GM18873 (cell line): ENCODE data around the gene PKP3.
"Not testable (repeated sequence)": the region's sequence is repeated elsewhere in the genome, so short reads cannot be mapped to it uniquely, and the experiment has no call there.

Source experiments
- ATAC-seq: cut with Tn5 transposase; IDR thresholded peaks from one replicate; pipeline ENCODE4 v1.9.1; 2021; ENCODE audit warnings: mild to moderate bottlenecking, moderate library complexity, moderate number of reproducible peaks; ENCODE audit not compliant: unreplicated experiment, low FRiP score

The PKP3 gene

DNA sequence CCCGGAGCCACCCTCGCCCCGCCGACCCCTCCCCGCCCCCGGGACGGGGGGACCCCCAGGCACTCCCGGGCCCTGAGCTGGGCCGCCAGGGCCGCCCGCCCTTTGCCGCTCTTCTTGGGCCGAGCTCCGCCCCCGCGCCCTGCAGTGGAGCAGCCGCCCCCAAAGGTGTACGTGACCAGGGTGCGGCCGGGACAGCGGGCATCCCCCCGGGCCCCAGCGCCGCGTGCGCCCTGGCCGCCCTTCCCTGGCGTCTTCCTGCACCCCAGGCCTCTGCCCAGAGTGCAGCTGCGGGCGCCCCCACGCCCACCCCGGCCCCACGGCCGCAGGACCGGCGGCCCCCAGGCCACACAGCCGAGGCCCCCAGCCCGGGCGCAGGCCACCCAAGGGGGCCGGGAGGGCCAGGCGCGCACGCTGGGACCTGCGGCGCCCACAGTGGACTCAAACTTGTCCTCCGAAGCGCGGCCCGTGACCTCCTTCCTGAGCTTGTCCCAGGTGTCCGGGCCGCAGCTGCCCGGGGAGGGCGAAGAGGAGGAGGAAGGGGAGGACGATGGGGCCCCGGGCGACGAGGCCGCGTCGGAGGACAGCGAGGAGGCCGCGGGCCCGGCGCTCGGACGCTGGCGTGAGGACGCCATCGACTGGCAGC lies 17.4 kb upstream of the PKP3 start:
- ATAC-seq, result no peak

DNA sequence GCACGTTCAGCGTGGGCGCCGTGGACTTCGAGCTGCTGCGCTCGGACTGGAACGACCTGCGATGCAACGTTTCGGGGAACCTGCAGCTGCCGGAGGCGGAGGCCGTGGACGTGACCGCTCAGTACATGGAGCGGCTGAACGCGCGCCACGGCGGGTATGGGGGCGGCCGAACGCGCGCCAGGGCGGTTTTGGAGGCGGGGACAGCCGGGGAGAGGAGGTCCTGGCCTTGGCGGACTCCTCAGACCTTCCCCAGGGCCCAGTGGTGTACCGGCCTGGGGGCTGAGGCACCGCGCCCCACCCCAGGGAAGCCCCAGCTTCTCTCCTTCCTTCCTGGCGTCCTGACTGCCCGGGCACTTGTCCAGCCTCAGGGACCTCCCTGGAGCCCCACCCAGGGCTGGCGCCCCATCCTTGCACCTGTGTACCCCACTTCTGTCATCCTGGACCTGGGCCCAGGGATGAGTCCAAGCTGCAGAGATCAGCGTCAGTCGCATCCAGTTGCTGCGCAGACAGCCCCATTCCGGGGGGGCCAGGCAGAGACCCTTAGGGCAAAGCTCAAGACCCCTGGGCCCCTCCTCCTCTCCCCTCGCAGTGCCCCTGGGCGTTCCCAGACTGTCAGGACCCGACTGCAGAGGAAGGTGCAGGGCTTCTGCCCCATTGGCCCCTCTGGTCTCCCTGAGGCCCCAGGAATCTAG lies 16.7 kb upstream of the PKP3 start:
- no peak for ATAC-seq

DNA sequence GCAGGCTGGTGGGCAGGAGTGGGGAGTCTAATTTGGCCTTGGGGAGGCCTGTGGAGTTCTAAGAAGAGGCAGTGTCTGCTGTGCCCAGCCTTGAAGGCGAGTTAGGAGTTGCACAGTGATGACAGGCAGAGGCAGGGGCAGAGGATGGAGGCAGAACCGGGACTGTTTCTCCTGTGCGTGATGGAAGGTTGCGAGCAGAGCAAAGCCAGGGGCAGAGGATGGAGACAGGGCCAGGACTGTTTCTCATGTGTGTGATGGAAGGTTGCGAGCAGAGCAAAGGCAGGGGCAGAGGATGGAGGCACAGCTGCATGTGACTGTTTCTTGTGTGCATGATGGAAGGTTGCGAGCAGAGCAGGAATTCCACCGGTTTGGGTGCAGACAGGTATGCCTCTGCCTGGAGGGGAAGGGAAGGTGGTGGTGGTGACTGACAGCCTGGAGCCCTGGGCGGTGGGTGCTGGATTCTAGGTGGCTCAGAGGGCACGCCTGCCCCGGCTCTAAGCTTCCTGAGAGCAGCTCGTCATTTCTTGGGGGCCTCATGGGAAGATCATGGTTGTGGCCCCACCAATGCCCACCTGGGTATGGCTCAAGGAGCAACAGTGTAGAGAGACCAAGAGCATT lies 16.0 kb upstream of the PKP3 start:
- no peak for ATAC-seq

DNA sequence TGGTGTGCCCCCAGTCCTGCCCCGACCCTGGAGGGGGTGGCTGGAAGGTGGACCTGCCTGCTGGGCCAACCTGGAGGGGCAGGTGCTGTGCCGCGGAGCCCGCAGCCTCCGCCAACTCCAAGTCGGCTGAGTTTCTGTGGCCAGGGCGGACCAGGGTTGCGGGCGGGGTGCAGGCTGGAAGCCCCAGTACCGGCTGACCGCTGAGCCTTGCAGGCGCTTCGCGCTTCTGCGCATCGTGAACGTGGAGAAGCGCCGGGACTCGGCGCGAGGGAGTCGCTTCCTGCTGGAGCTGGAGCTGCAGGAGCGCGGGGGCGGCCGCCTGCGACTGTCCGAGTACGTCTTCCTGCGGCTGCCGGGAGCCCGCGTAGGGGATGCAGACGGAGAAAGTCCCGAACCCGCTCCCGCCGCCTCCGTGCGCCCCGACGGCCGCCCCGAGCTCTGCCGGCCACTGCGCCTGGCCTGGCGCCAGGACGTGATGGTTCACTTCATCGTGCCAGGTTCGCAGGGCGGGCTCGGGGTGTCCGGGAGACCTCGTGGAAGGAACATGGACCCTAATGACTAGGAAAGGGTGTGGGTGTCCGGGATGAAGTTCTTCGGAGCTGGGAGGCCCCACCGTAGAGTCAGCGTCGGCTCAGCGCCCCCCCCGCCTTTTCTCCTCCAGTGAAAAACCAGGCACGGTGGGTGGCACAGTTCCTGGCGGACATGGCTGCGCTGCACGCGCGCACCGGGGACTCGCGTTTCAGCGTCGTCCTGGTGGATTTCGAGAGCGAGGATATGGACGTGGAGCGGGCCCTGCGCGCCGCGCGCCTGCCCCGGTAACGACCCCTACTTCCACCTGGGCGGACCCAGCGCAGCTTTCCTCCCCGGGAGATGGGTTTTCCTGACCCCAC lies 14.6 kb upstream of the PKP3 start:
- ATAC-seq, result no peak

DNA sequence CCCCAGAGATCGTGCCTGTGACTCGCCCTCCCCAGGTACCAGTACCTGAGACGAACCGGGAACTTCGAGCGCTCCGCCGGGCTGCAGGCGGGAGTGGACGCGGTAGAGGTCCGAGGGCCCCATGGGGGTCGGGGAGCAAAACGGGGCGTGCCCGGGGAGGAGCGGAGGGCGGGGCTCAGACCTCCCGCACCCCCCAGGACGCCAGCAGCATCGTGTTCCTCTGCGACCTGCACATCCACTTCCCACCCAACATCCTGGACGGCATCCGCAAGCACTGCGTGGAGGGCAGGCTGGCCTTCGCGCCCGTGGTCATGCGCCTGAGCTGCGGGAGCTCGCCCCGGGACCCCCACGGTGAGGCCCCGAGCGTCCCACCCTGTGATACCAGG lies 13.9 kb upstream of the PKP3 start:
- ATAC-seq, result no peak

DNA sequence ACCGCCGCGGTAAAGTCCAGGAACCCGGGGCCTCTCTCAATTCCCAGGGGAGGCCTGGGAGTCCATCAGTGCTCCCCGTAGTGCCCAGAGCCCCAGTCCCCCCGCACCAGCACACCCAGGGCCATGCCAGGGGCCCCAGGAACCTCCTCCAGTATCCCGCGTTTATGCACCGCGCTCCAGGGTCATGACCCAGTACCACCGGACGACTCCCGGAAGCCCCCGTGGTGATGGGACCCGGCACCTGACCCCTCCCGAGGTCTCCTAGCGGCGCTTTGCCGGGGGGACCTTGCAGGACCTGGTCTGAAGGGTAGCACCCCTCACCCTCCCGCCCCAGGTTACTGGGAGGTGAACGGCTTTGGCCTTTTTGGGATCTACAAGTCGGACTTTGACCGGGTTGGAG lies 13.5 kb upstream of the PKP3 start:
- ATAC-seq, result no peak

DNA sequence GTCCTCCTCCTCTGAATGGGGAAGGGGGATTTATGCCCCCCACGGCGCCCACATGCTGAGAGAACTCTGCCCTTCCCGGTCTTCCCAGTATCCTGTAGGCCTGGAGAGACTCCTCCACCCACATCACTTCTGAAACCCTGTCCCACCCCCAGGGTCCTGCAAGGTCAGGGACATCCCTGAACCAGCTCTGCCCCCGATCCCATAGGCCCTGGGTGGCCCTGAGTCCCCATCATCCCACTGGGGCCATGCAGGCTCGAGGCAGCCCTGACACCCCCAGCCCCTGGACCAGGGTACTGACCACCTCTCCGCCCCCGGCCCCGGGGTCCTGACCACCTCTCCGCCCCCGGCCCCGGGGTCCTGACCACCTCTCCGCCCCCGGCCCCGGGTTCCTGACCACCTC lies 13.0 kb upstream of the PKP3 start:
- ATAC-seq, result no peak

DNA sequence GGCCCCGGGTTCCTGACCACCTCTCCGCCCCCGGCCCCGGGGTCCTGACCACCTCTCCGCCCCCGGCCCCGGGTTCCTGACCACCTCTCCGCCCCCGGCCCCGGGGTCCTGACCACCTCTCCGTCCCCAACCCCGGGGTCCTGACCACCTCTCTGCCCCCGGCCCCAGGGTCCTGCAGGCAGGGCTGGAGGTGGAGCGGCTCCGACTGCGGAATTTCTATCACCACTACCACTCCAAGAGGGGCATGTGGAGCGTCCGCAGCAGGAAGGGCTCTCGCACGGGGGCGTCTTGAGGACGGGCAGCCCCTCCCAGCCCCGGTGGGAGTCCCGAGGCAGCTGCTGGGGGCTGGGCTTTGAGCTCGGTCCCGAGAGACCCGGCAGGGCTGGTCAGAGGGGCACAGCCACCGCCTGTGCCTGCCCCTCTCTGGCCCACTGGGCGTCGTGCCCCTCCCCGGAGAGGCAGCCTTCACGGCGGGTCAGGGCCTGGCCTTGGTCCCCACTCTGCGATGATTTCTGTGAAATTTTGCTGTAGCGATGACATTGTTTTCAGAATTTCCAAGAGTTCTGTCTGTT lies 12.4 kb upstream of the PKP3 start:
- ATAC-seq, result no peak

DNA sequence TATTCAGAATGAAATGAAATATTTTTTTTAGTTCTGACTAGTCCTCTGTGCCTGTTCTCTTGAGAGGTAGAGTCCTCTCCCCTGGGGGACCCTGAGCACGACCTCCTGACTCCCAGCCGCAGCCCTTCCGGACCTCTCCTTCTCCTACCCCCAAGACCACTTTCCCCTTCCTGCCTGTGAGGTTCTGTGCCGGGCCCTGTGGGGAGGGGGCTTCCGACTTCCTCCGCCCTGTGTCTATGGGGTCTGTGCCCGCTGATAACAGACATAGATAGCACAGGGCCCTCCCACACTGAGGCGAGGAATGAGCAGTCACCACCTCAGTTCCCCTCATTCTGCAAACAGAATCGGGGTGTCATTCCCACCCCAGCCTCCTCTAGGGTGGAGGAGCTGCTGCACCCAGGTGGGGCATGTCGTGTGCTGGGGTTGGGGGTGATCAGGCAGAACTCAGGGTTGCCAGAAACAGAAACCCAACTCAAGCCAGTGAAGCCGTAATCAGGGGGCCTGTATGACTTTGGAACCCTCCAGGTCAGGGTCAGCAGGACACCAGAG lies 11.9 kb upstream of the PKP3 start:
- ATAC-seq, result no peak

DNA sequence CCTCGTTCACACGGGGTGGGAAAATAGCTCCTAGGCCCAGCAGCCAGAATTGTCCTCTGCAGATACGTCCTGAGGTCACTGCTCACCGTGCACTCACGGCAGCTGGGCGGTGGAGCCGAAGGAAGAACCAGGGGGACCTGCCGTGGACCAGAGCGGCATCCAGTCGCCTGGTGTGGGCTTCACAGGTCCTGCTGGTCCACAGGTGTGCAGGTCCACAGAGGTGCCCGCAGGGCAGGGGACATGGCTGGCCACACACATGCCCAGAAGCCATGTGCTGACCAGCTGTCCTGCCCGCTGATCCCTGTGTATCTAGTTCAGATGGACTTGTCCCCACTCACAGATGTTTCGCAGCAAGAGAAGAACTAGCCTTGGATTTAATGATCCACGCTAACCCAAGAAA lies 10.6 kb upstream of the PKP3 start:
- no peak for ATAC-seq

DNA sequence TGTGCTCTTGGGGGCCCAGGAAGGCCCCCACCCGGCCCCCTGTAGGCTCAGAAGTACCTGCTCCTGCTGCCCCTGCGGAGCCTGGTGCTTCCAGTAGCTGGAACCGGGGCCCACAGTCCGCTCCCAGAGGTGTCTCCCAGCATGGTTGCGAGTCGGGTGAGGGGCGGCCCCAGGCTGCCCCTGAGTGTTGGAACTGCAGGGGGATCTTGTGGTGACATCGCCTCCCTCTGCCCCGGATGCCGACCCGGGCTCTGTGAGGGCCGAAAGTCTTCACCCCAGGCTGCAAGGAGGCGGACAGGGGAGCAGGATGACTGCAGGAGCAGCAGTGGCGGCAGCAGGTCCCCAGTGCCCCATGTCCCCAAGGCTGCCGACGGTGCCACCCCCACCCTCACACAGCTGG lies 9.5 kb upstream of the PKP3 start:
- ATAC-seq, result no peak

DNA sequence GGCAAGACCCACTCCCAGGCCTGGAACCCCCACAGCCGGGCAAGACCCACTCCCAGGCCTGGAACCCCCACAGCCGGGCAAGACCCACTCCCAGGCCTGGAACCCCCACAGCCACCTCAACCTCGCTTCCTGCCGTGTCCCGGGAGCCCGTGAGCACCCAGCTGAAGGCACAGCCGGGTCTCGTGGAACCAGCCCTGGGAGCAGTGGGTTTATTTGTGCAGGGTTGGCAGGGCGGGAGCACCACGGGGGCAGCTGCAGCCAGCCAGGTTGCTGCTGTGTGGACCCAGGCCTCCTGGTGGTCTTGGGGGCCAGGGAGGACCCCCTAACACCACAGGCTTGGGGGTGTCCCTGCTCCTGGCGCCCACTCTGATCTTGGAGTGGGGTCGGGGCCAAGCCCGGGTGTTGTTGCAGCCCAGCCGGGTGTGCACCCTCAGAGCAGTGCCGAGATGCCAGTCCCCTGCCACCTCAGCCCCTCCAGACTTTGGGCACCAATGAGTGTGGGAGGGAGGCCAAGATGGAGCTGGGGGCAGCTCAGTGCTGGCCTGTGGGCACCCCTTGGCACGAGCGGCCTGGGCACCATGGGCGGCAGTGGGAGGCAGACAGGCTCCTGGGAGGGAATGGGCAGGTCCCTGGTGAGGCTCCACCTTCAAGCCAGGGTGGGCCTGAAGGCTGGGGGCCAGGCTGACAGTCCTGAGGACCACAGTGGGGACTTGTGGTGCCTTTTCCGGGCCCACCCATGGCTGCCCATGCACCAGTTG lies 8.2 kb upstream of the PKP3 start:
- no peak for ATAC-seq

DNA sequence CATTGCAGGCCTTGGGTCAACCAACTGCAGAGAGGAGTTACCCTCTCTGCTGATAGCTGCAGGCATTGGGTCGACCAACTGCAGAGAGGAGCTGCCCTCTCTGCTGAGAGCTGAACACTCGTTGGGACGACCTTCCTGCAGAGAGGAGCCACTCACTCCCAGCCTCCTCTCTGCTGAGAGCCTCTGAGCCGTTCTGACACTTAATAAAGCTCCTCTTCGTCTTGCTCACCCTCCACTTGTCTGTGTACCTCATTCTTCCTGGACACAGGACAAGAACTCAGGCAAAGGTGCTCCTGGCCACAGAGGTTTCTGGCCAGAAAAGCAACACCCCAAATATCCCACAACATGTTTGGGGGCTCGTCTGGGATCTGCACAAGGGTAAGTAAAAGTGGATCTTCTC lies 7.5 kb upstream of the PKP3 start:
- no peak for ATAC-seq

DNA sequence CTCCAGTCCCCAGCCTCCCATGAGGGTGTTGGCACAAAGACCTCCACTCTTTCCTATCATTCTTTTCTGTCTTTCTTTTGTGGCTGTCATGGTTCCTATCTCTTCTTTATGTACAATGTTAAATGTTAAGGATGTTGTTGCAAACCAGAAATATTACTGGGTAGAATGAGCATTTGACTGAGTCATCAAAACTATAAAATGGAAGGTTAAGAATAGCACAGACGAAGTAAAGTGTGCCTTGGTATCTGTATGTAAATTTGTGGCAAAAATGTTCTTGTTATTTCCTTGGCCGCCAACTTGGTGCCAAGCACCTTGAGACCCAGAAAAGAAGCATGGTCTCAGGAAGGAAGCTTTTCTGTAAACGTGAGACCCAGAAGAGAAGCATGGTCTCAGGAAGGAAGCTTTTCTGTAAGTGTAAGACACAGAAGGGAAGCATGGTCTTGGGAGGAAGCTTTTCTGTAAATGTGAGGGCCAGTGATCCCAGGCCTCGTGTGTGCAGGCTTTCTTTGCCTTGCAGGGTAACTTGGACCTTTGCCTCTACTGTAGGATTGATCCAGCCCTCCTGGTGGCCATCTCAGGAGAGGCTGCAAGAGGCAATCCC lies 6.7 kb upstream of the PKP3 start:
- no peak for ATAC-seq

DNA sequence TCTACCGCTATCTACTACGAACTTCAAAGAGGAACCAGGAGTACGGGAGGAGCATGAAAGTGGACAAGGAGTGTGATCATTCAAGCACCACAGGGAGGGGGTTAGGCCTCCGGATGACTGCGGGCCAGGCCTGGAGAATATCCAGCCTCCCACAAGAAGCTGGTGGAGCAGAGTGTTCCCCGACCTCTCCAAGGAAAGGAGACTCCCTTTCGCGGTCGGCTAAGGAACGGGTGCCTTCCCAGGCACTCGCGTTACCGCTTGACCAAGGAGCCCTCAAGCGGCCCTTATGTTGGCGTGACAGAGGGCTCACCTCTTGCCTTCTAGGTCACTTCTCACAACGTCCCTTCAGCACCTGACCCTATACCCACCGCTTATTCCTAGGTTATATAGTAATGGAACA lies 4.6 kb upstream of the PKP3 start:
- ATAC-seq, result not testable (repeated sequence)

DNA sequence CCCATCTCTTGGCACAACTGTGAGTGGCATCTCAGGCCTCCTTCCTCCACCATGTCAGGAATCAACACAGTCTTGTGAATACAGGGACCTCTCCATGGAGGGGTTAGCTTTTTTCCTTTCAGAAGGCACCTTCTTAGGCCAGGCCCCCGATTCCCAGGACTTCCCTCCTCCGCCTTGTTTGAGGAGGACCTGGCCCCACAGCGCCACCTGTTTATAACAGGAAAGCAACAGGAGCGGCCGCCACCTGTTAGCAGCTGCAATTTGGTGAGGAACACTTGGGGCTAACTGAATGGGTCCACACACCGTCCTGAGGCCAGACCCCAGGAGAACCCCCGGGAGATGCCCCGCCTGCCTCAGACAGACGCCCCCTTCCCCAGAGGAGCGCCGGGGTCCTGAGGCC lies 3.8 kb upstream of the PKP3 start:
- no peak for ATAC-seq

DNA sequence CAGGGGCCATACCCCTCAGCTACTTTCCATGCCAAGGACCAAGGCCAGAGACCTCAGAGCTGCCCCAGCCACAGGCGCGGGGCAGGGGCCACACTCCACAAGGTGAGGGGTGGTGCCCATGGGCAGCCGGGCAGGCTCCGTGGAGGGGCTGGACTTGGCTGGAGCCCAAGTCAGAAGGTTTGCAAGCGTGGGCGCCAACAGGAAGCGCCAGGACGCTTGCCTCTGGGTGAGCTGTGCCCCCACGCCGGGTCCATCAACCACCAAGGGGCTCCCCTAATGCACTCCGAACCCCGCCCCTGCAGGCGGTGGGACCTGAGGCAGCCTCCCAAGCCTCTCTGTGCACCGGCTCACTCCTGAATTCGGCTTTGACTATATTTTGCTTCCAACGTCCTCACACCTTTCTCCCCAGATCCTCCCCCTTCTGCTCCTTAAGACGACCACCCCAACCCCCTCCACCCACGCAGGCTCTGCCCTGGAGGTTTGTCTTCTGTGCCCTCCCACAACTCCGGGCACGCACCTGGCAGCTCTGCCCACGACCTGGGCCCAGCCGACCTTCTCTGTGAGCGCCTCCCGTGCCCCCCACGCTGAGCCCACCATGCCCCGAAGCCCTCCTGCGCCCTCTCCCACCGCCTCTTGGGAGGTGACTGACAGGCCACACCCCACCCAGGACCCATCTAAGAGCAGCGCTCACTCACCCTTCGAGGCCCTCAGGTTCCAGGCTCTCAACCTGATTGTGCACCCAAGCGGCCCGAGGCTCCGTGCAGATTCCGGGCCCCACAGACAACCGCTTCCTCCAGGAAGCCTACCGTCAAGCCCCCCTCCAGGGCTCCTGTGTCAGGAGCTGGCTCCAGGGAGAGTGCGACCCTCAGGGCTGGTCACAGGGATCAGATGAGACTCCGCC lies 2.6 kb upstream of the PKP3 start:
- ATAC-seq, result no peak

DNA sequence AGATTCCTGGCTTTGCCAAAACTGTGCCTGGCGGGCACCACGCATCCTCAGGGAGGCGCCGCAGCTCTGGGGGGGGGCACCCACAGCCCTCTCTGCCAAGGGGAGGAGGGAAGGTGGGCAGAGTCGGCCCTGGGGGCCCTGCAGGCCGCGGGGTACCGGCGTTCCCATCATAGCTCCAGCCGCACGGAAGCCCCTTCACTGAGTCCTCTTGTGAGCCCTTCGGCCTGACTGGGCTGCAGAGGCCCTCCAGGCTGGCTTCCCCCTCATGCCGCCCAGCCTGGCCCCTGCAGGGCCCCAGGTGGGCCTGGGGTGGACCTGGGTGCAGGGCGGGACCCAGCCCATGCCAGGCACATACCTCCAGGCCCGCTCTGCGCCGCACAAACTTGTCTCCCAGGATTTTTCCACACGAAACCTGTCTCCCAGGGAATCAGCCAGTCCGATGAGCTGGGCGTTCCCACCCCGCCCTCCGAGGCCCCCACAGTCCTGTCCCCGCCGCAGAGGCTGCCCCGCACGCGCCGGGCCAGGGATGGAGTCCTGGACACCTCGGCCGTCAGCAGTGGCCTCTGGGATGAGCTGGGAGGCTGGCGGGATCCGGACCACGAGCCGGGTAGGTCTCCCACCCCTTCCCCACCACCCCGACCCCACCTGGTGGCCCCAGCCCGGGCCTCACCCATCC lies 1.8 kb upstream of the PKP3 start:
- ATAC-seq, result no peak
